Endothelial cell of umbilical vein (primary cell): Measurements from ENCODE around the gene MAGI1. TPM values are rescaled to one million over a fixed set of nuclear protein-coding genes. Genes with fewer than 3 reads are reported as not detected.

Source experiments
- BruUV-seq: library from RNA; stranded (reverse); fragments of 400-500 nt; replicated peaks from 2 replicates; lab custom pipeline; 2021; lab: Mats Ljungman, UMichigan
- CTCF ChIA-PET: fragments of 300-600, 350-600 bp; sonication (Branson Sonifier 250); formaldehyde crosslinking; loops from one replicate; lab custom pipeline; 2021; ENCODE audit warnings: antibody characterized with exemption, inconsistent platforms; lab: Charles Lee
- POLR2A ChIA-PET: fragments of 300-600, 350-600 bp; sonication (Branson Sonifier 250); formaldehyde crosslinking; loops from one replicate; lab custom pipeline; 2021; ENCODE audit warnings: antibody characterized with exemption, inconsistent platforms; lab: Charles Lee
- DNase-seq: peaks from one replicate; pipeline ENCODE4 v3.0.0-alpha.2; 2011; ENCODE audit warnings: low read depth, low spot score
- FAIRE-seq: peaks from 2 replicates; lab custom pipeline; 2011; peaks lifted over from hg19 to GRCh38; lab: Jason Lieb, UNC
- H2AFZ ChIP-seq: 2 replicates; pipeline ENCODE4 v1.6.0; 2012; ENCODE audit warnings: low read depth, low read length, control low read depth, inconsistent platforms
- H3K27ac ChIP-seq: 2 replicates; pipeline ENCODE4 v1.5.1; 2011; ENCODE audit warnings: low read depth, mild to moderate bottlenecking, control low read depth, low read length, moderate library complexity; ENCODE audit not compliant: insufficient read depth
- H3K27me3 ChIP-seq, 2 experiments: 2 replicates each; pipeline versions ENCODE4 v1.6.0 to v1.6.1; 2011; ENCODE audit warnings: low read length in 2 of 2, mixed read lengths in 1 of 2; ENCODE audit not compliant: control insufficient read depth in 2 of 2, insufficient read depth in 2 of 2
- H3K36me3 ChIP-seq, 2 experiments: 2 replicates in 1 of 2; 3 replicates in 1 of 2; pipeline ENCODE4 v1.5.1; 2011; ENCODE audit warnings: low read length in 2 of 2, mild to moderate bottlenecking in 1 of 2, moderate library complexity in 1 of 2; ENCODE audit not compliant: control insufficient read depth in 2 of 2, insufficient read depth in 2 of 2; ENCODE audit errors: extremely low read depth in 1 of 2
- H3K4me1 ChIP-seq: 3 replicates; pipeline ENCODE4 v1.5.1; 2011; ENCODE audit warnings: mild to moderate bottlenecking, low read length; ENCODE audit not compliant: control insufficient read depth, insufficient read depth; ENCODE audit errors: extremely low read depth
- H3K4me2 ChIP-seq: 2 replicates; pipeline ENCODE4 v1.6.1; 2011; ENCODE audit warnings: low read length, control low read depth, mixed read lengths; ENCODE audit not compliant: insufficient read depth
- H3K4me3 ChIP-seq, 3 experiments: fragments of 200-600 bp in 1 of 3; sonication (generic), shearing (Covaris generic) in 1 of 3; replicated peaks in 1 of 3; 2 replicates each; pipeline ENCODE4 v1.5.1; 2011 to 2016; ENCODE audit warnings: control low read depth in 3 of 3, low read length in 3 of 3, mild to moderate bottlenecking in 2 of 3, inconsistent platforms in 1 of 3, low read depth in 1 of 3, moderate library complexity in 1 of 3; ENCODE audit not compliant: insufficient read depth in 1 of 3
- H3K79me2 ChIP-seq: 2 replicates; pipeline ENCODE4 v1.6.0; 2012; ENCODE audit warnings: low read length, inconsistent platforms; ENCODE audit not compliant: control insufficient read depth, insufficient read depth
- H3K9ac ChIP-seq: replicated peaks from 2 replicates; pipeline ENCODE3; 2011; ENCODE audit warnings: low read length, control low read depth; ENCODE audit not compliant: insufficient read depth; ENCODE audit errors: extremely low read depth
- H3K9me1 ChIP-seq: replicated peaks from 3 replicates; pipeline ENCODE4 v1.6.0; 2011; ENCODE audit warnings: mild to moderate bottlenecking, low read length; ENCODE audit not compliant: control insufficient read depth, insufficient read depth; ENCODE audit errors: extremely low read depth
- H3K9me3 ChIP-seq: replicated peaks from 2 replicates; pipeline ENCODE4 v1.5.1; 2012; ENCODE audit warnings: low read length, inconsistent platforms; ENCODE audit not compliant: control insufficient read depth, insufficient read depth
- H4K20me1 ChIP-seq: replicated peaks from 2 replicates; pipeline ENCODE3; 2011; ENCODE audit warnings: mild to moderate bottlenecking, low read length; ENCODE audit not compliant: control insufficient read depth, insufficient read depth; ENCODE audit errors: extremely low read depth
- CTCF ChIP-seq, 2 donors: IDR thresholded peaks; 1 replicate in 1 of 2; 2 replicates in 1 of 2; pipeline ENCODE4 v1.5.1; 2011; ENCODE audit warnings: low read length in 2 of 2, mild to moderate bottlenecking in 2 of 2, moderate library complexity in 2 of 2, control low read depth in 1 of 2, inconsistent platforms in 1 of 2, low read depth in 1 of 2; ENCODE audit not compliant: insufficient read depth in 1 of 2; ENCODE audit errors: extremely low read depth in 1 of 2
- EZH2 ChIP-seq: IDR thresholded peaks from 2 replicates; pipeline ENCODE4 v1.6.1; 2012; ENCODE audit warnings: borderline replicate concordance, low read depth, mild to moderate bottlenecking, moderate library complexity, low read length, inconsistent platforms; ENCODE audit not compliant: severe bottlenecking
- FOS ChIP-seq: IDR thresholded peaks from 2 replicates; pipeline ENCODE4 v1.6.1; 2011; ENCODE audit warnings: mild to moderate bottlenecking, low read length, moderate library complexity, borderline replicate concordance; ENCODE audit not compliant: insufficient read depth
- GATA2 ChIP-seq: IDR thresholded peaks from 2 replicates; pipeline ENCODE4 v1.7.0; 2011; ENCODE audit warnings: low read depth, mild to moderate bottlenecking, moderate library complexity, mixed read lengths, low read length; ENCODE audit not compliant: insufficient read length, insufficient read depth
- JUN ChIP-seq: IDR thresholded peaks from 2 replicates; pipeline ENCODE4 v1.6.1; 2011; ENCODE audit warnings: borderline replicate concordance, low read depth; ENCODE audit not compliant: insufficient read length, insufficient read depth
- MAX ChIP-seq: IDR thresholded peaks from 2 replicates; pipeline ENCODE4 v1.6.1; 2011; ENCODE audit not compliant: insufficient read depth, insufficient read length
- MYC ChIP-seq: IDR thresholded peaks from one replicate; pipeline ENCODE4 v1.6.1; 2011; ENCODE audit warnings: mild to moderate bottlenecking, low read depth, low read length
- POLR2A ChIP-seq: IDR thresholded peaks from 2 replicates; pipeline ENCODE4 v1.6.1; 2012; ENCODE audit warnings: low read depth, mild to moderate bottlenecking, control low read depth, low read length
- POLR2AphosphoS5 ChIP-seq: IDR thresholded peaks from 2 replicates; pipeline ENCODE4 v1.6.1; 2012; ENCODE audit warnings: low read depth, mild to moderate bottlenecking, control low read depth, low read length, moderate library complexity; ENCODE audit not compliant: insufficient read depth
- dilution Hi-C: fragments of 300-500 bp; cut with MboI; formaldehyde crosslinking; loops from one replicate; pipeline ENCODE4 v1.15.0; 2019; ENCODE audit warnings: low sequenced_read_pairs; ENCODE audit not compliant: extremely low pct_ligation_motif_present
- intact Hi-C: fragments of 100-400 bp; cut with micrococcal nuclease; formaldehyde crosslinking; loops from one replicate; pipeline ENCODE4 v1.10.0; 2022
- polyA plus RNA-seq, 4 experiments: library from polyadenylated mRNA; depleted of rRNA in 3 of 4; stranded (reverse) in 3 of 4; unstranded in 1 of 4; fragments of >200 nt; gene quantifications; 2 replicates each; pipeline versions ENCODE4 v1.2.1 to v1.2.3, GENCODE V29; 2011 to 2012; ENCODE audit warnings: missing spikeins in 1 of 4
- total RNA-seq: library from RNA; stranded (reverse); gene quantifications from 2 replicates; pipeline ENCODE4 v1.2.3, GENCODE V29; 2021

Gene MAGI1
- total and polyA plus RNA-seq, 2 donors (not counting 3 experiments of a cell fraction or from before 2014, with no cell fraction given), result 10.1 to 47.9 TPM

GRCh38 chr3:65632414-65632813, 406.3 kb downstream of the MAGI1 start:
- dilution Hi-C loops, result no loop called here

More at GRCh38 chr3:65632414-65632813, 406.3 kb downstream of the MAGI1 start:
- no peak overlapping the region for H3K9ac ChIP-seq
- H3K9me1 ChIP-seq, result no peaks in the 10 kb centered on the region
- no peaks in the 10 kb centered on the region for H3K36me3 ChIP-seq
- no peaks in the 10 kb centered on the region for H3K4me1 ChIP-seq
- BruUV-seq, result no TSS peak
- H3K27me3 ChIP-seq, result no peaks in the 10 kb centered on the region
- H3K27ac ChIP-seq, result no peak overlapping the region
- no peak for FAIRE-seq
- intact Hi-C loops, result no loop called here
- H3K79me2 ChIP-seq, result no peaks in the 10 kb centered on the region
- no peaks in the 10 kb centered on the region for H3K9me3 ChIP-seq
- ChIA-PET POLR2A (no interaction called here), CTCF (interaction anchor here (1.2 kb wide), 1 partner anchor 40 kb away, joined by 4 read pairs; no protein-coding TSS in a partner anchor)
- TF ChIP-seq GATA2 (no peak), MYC (no peak), POLR2A (no peak), POLR2AphosphoS5 (no peak), CTCF (IDR thresholded peaks at IDR 0.05; ENCODE audit: extremely low read depth in 1 of 2, insufficient read depth in 1 of 2, low read depth in 1 of 2, low read length in 2 of 2) (no peak), EZH2 (no peak), FOS (no peak), MAX (no peak), JUN (no peak)
- no peak overlapping the region for H3K4me2 ChIP-seq
- no peak overlapping the region for H3K4me3 ChIP-seq
- no peaks in the 10 kb centered on the region for H4K20me1 ChIP-seq
- no peak overlapping the region for H2AFZ ChIP-seq
- no peak for DNase-seq
